Measurements from ENCODE around the gene TFAP2E. TPM values are rescaled to one million over a fixed set of nuclear protein-coding genes. Genes with fewer than 3 reads are reported as not detected.

Gene TFAP2E
- total and polyA plus RNA-seq, 4 donors: 0.07 to 0.21 (median 0.09) TPM

DNA sequence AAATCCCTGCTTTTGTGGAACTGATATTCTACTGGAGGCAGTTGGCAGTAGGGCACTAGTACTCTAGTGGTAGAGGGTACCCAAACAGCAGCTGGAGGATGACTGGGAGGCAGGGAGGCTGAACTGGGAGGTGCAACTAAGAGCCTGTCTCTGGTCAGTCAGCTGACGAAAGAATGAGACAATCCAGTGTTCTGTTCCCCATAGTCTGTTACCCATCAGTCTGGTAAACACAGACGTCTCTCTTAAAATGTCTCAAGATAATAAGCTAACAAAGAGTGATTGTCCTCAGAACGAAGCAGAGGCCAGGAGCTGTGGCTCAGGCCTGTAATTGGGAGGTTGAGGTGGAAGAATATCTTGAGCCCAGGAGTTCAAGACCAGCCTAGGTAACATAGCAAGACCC is 30.4 kb downstream of the TFAP2E start:
- 89% methylated on average over 3 of the region's 3 CpGs for WGBS

DNA sequence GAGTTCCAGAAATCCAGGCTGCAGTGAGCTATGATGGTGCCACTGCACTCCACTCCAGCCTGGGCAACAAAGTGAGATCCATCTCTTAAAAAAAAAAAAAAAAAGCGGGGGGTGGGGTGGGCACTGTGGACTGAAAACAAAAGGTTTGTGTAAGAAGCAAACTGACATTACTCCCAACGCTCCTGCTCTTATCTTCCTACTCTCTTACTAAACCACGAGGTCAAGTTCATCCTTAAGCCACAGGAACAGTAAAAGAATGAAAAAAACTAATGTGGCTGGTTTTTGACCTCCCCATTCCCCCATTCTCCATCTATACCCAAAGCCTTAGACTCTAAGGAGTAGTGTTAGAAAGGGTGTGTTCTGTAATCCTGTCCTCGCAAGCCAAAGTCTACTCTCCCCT is 30.8 kb downstream of the TFAP2E start:
- DNase-seq (ENCODE audit: low spot score): no peak
- H3K27me3 ChIP-seq (ENCODE audit: control insufficient read depth in 4 of 4, insufficient read depth in 4 of 4, low read length in 3 of 4): no peaks in the 10 kb centered on the region
- no peaks in the 10 kb centered on the region for H3K9me3 ChIP-seq (ENCODE audit: control insufficient read depth in 4 of 4, low read length in 3 of 4)
- H3K4me1 ChIP-seq (ENCODE audit: control insufficient read depth in 4 of 4, insufficient read depth in 4 of 4, low read length in 3 of 4): no peaks in the 10 kb centered on the region
- H3K27ac ChIP-seq (ENCODE audit: low read depth in 1 of 2, low read length in 2 of 2): no peak overlapping the region
- WGBS: 92% methylated on average over 4 of the region's 4 CpGs
- no peak for TF ChIP-seq RXRA (IDR thresholded peaks at IDR 0.05)
- H3K4me3 ChIP-seq (ENCODE audit: low read depth in 1 of 3, low read length in 3 of 3): no peak overlapping the region
- H3K36me3 ChIP-seq (ENCODE audit: control insufficient read depth in 4 of 4, insufficient read depth in 3 of 4, low read depth in 1 of 4, low read length in 3 of 4): peaks cover 28 to 62% (median 53%) of the 10 kb centered on the region in 4 donors
- H3K9ac ChIP-seq (ENCODE audit: low read depth in 1 of 2, low read length in 2 of 2): no peak overlapping the region

More for the DNA sequence above, 30.4 kb downstream of the TFAP2E start:
- no peak for DNase-seq (ENCODE audit: low spot score)
- H3K9me3 ChIP-seq (ENCODE audit: control insufficient read depth in 4 of 4, low read length in 3 of 4): no peaks in the 10 kb centered on the region
- no peak overlapping the region for H3K9ac ChIP-seq (ENCODE audit: low read depth in 1 of 2, low read length in 2 of 2)
- peaks cover 27 to 59% (median 48%) of the 10 kb centered on the region in 4 donors for H3K36me3 ChIP-seq (ENCODE audit: control insufficient read depth in 4 of 4, insufficient read depth in 3 of 4, low read depth in 1 of 4, low read length in 3 of 4)
- no peaks in the 10 kb centered on the region for H3K4me1 ChIP-seq (ENCODE audit: control insufficient read depth in 4 of 4, insufficient read depth in 4 of 4, low read length in 3 of 4)
- no peaks in the 10 kb centered on the region for H3K27me3 ChIP-seq (ENCODE audit: control insufficient read depth in 4 of 4, insufficient read depth in 4 of 4, low read length in 3 of 4)
- TF ChIP-seq SP1 (IDR thresholded peaks at IDR 0.05): no peak
- TF ChIP-seq HNF4A (conservative IDR thresholded peaks at IDR 0.05): no peak
- TF ChIP-seq, protein P1, sequence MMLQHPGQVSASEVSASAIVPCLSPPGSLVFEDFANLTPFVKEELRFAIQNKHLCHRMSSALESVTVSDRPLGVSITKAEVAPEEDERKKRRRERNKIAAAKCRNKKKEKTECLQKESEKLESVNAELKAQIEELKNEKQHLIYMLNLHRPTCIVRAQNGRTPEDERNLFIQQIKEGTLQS (IDR thresholded peaks at IDR 0.05): no peak
- no peak for TF ChIP-seq EGR1 (IDR thresholded peaks at IDR 0.05; ENCODE audit: low read depth in 2 of 2)
- TF ChIP-seq, protein P2, sequence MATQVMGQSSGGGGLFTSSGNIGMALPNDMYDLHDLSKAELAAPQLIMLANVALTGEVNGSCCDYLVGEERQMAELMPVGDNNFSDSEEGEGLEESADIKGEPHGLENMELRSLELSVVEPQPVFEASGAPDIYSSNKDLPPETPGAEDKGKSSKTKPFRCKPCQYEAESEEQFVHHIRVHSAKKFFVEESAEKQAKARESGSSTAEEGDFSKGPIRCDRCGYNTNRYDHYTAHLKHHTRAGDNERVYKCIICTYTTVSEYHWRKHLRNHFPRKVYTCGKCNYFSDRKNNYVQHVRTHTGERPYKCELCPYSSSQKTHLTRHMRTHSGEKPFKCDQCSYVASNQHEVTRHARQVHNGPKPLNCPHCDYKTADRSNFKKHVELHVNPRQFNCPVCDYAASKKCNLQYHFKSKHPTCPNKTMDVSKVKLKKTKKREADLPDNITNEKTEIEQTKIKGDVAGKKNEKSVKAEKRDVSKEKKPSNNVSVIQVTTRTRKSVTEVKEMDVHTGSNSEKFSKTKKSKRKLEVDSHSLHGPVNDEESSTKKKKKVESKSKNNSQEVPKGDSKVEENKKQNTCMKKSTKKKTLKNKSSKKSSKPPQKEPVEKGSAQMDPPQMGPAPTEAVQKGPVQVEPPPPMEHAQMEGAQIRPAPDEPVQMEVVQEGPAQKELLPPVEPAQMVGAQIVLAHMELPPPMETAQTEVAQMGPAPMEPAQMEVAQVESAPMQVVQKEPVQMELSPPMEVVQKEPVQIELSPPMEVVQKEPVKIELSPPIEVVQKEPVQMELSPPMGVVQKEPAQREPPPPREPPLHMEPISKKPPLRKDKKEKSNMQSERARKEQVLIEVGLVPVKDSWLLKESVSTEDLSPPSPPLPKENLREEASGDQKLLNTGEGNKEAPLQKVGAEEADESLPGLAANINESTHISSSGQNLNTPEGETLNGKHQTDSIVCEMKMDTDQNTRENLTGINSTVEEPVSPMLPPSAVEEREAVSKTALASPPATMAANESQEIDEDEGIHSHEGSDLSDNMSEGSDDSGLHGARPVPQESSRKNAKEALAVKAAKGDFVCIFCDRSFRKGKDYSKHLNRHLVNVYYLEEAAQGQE (IDR thresholded peaks at IDR 0.05): no peak
- no peak for TF ChIP-seq NR2F2 (IDR thresholded peaks at IDR 0.05)
- TF ChIP-seq FOXA2 (IDR thresholded peaks at IDR 0.05): no peak
- TF ChIP-seq RXRA (IDR thresholded peaks at IDR 0.05): no peak
- TF ChIP-seq GABPA (IDR thresholded peaks at IDR 0.05 in 1 of 2, conservative IDR thresholded peaks at IDR 0.05 in 1 of 2): no peak
- TF ChIP-seq JUND (IDR thresholded peaks at IDR 0.05): no peak
- TF ChIP-seq, protein P3, sequence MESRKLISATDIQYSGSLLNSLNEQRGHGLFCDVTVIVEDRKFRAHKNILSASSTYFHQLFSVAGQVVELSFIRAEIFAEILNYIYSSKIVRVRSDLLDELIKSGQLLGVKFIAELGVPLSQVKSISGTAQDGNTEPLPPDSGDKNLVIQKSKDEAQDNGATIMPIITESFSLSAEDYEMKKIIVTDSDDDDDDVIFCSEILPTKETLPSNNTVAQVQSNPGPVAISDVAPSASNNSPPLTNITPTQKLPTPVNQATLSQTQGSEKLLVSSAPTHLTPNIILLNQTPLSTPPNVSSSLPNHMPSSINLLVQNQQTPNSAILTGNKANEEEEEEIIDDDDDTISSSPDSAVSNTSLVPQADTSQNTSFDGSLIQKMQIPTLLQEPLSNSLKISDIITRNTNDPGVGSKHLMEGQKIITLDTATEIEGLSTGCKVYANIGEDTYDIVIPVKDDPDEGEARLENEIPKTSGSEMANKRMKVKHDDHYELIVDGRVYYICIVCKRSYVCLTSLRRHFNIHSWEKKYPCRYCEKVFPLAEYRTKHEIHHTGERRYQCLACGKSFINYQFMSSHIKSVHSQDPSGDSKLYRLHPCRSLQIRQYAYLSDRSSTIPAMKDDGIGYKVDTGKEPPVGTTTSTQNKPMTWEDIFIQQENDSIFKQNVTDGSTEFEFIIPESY (IDR thresholded peaks at IDR 0.05): no peak
- TF ChIP-seq RAD21 (IDR thresholded peaks at IDR 0.05): no peak
- TF ChIP-seq YY1 (IDR thresholded peaks at IDR 0.05): no peak
- no peak for TF ChIP-seq TAF1 (conservative IDR thresholded peaks at IDR 0.05)
- TF ChIP-seq, protein P4, sequence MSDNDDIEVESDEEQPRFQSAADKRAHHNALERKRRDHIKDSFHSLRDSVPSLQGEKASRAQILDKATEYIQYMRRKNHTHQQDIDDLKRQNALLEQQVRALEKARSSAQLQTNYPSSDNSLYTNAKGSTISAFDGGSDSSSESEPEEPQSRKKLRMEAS (IDR thresholded peaks at IDR 0.05): no peak
- TF ChIP-seq FOXA1 (IDR thresholded peaks at IDR 0.05): no peak
- TF ChIP-seq HNF4G (IDR thresholded peaks at IDR 0.05): no peak
- no peak overlapping the region for H3K4me3 ChIP-seq (ENCODE audit: low read depth in 1 of 3, low read length in 3 of 3)
- H3K27ac ChIP-seq (ENCODE audit: low read depth in 1 of 2, low read length in 2 of 2): no peak overlapping the region
